ENCODE results near the gene ABHD11. TPM values are rescaled to one million over a fixed set of nuclear protein-coding genes. Genes with fewer than 3 reads are reported as not detected.

The ABHD11 gene
- total and polyA plus RNA-seq, 2 of the 4 experiments (the other 2 are of a cell fraction): 13.4 to 19.9 TPM

GRCh38 chr7:73702226-73702625 lies 36.4 kb downstream of the ABHD11 start:
- no peak overlapping the region for H4K5ac ChIP-seq (ENCODE audit: low read depth, low read length)
- H3K9me1 ChIP-seq (ENCODE audit: insufficient read depth, low read length): 0 out of 2 replicates have a peak, but pooled peaks cover 9% of the 10 kb centered on the region
- no peak overlapping the region for H2BK120ac ChIP-seq (ENCODE audit: low read depth, low read length)
- H2BK5ac ChIP-seq (ENCODE audit: low read depth, low read length, poor library complexity, severe bottlenecking): no peak overlapping the region
- H3K18ac ChIP-seq (ENCODE audit: low read depth, low read length): no peak overlapping the region
- H2AFZ ChIP-seq (replicated peaks; ENCODE audit: low read length, poor library complexity): no peak overlapping the region
- TF ChIP-seq NFE2L2 (IDR thresholded peaks at IDR 0.05; ENCODE audit: low read depth, low read length) (no peak), SMC3 (IDR thresholded peaks at IDR 0.05; ENCODE audit: low read depth, low read length) (no peak), BHLHE40 (IDR thresholded peaks at IDR 0.05; ENCODE audit: low read depth, low read length) (no peak), CTCF (conservative IDR thresholded peaks at IDR 0.05; ENCODE audit: low read depth, low read length) (no peak), FOS (IDR thresholded peaks at IDR 0.05; ENCODE audit: low read depth, low read length) (no peak), POLR2A (IDR thresholded peaks at IDR 0.05; ENCODE audit: low read depth, low read length) (no peak), ELK1 (IDR thresholded peaks at IDR 0.05; ENCODE audit: borderline replicate concordance, low read depth, low read length) (no peak), MAZ (IDR thresholded peaks at IDR 0.05; ENCODE audit: borderline replicate concordance, low read depth, low read length) (no peak), USF2 (IDR thresholded peaks at IDR 0.05; ENCODE audit: low read depth, low read length) (no peak), CHD1 (IDR thresholded peaks at IDR 0.05; ENCODE audit: low read depth, low read length) (no peak), MAFK (IDR thresholded peaks at IDR 0.05; ENCODE audit: low read depth, low read length) (no peak), RCOR1 (IDR thresholded peaks at IDR 0.05; ENCODE audit: insufficient replicate concordance, low read length) (no peak), RAD21 (IDR thresholded peaks at IDR 0.05; ENCODE audit: low read length) (no peak), RFX5 (IDR thresholded peaks at IDR 0.05; ENCODE audit: low read depth, low read length) (no peak), MXI1 (IDR thresholded peaks at IDR 0.05; ENCODE audit: borderline replicate concordance, low read depth, low read length) (no peak), CEBPB (IDR thresholded peaks at IDR 0.05; ENCODE audit: low read depth, low read length) (no peak)
- no peaks in the 10 kb centered on the region for H3K9me3 ChIP-seq (ENCODE audit: control insufficient read depth, insufficient read depth, low read length)
- peaks cover 8% of the 10 kb centered on the region for H3K4me1 ChIP-seq (ENCODE audit: control insufficient read depth, insufficient read depth, low read length)
- ATAC-seq (ENCODE audit: low read depth): no peak
- no peak overlapping the region for H2AK9ac ChIP-seq (replicated peaks; ENCODE audit: low read depth, low read length, poor library complexity)
- intact Hi-C loops (cut with micrococcal nuclease): no loop called here
- H3K4me3 ChIP-seq (ENCODE audit: insufficient read depth, low read depth, low read length): no peak overlapping the region
- H3K4me2 ChIP-seq (ENCODE audit: low read depth, low read length): no peak overlapping the region
- no peak overlapping the region for H2BK15ac ChIP-seq (ENCODE audit: low read depth, low read length)
- H3K36me3 ChIP-seq (ENCODE audit: control insufficient read depth, insufficient read depth, low read length): peaks cover 58% of the 10 kb centered on the region
- DNase-seq: no peak
- H3K14ac ChIP-seq (replicated peaks; ENCODE audit: low read depth, low read length): no peak overlapping the region
- peaks cover 3 to 29% of the 10 kb centered on the region in 2 experiments; a peak in 3 of 4 replicates for H3K79me1 ChIP-seq (ENCODE audit: low read depth in 1 of 2, low read length in 2 of 2)
- H4K91ac ChIP-seq (ENCODE audit: insufficient read depth, low read depth, low read length): no peak overlapping the region
- H3K56ac ChIP-seq (ENCODE audit: extremely low read depth, insufficient read depth, low read length): no peak overlapping the region
- H3K9ac ChIP-seq (ENCODE audit: low read depth, low read length): no peak overlapping the region
- ChIA-PET CTCF (interaction anchor here (0.9 kb wide), 2 partner anchors 11 to 23 kb away, joined by 3 read pairs; no protein-coding TSS in a partner anchor), POLR2A (ENCODE audit: unreplicated experiment) (no interaction called here)
- H3K27me3 ChIP-seq (ENCODE audit: control insufficient read depth, insufficient read depth, low read length): no peaks in the 10 kb centered on the region
- H4K20me1 ChIP-seq (ENCODE audit: insufficient read depth, low read length): peaks cover 44% of the 10 kb centered on the region
- no peak overlapping the region for H2BK20ac ChIP-seq (ENCODE audit: low read depth, low read length)
- H2AK5ac ChIP-seq (ENCODE audit: low read depth, low read length): no peak overlapping the region
- no peak overlapping the region for H3K4ac ChIP-seq (ENCODE audit: low read depth, low read length)
- 89% methylated on average over 5 of the region's 8 CpGs; no CpG with 5 or more reads in 1 of the 2 experiments for WGBS, 2 experiments (ENCODE audit: extremely low coverage in 2 of 2, insufficient read length in 1 of 2)
- BruUV-seq (replicated peaks): no TSS peak
- no peak overlapping the region for H3K23ac ChIP-seq (ENCODE audit: low read depth, low read length)
- in situ Hi-C loops (cut with MboI; ENCODE audit: low sequenced_read_pairs): no loop called here
- H3K27ac ChIP-seq (ENCODE audit: insufficient read depth, low read length): no peak overlapping the region
- dilution Hi-C loops (cut with HindIII; ENCODE audit: low sequenced_read_pairs, unreplicated experiment): no loop called here
- no peak overlapping the region for H4K8ac ChIP-seq (ENCODE audit: low read depth in 2 of 2, low read length in 2 of 2)

Measured in IMR-90 (cell line).